Neuron (in vitro differentiated cells): Measurements from ENCODE around the gene DCTD.

Experiments
- H2AFZ ChIP-seq: one replicate; pipeline ENCODE4 v1.6.1; 2013; ENCODE audit warnings: low read depth, mild to moderate bottlenecking, inconsistent platforms, low read length, moderate library complexity
- H3K27me3 ChIP-seq: one replicate; pipeline ENCODE4 v1.6.1; 2013; ENCODE audit warnings: low read length; ENCODE audit not compliant: insufficient read depth
- H3K36me3 ChIP-seq: one replicate; pipeline ENCODE4 v1.6.1; 2013; ENCODE audit warnings: low read length; ENCODE audit not compliant: insufficient read depth
- H3K4me1 ChIP-seq: one replicate; pipeline ENCODE4 v1.6.1; 2013; ENCODE audit warnings: low read length; ENCODE audit not compliant: insufficient read depth
- H3K4me3 ChIP-seq: 2 replicates; pipeline ENCODE4 v1.5.1; 2013; ENCODE audit warnings: mild to moderate bottlenecking, low read length, moderate library complexity
- H3K9me3 ChIP-seq: one replicate; pipeline ENCODE4 v1.6.1; 2013; ENCODE audit warnings: low read length

The DCTD gene

DNA sequence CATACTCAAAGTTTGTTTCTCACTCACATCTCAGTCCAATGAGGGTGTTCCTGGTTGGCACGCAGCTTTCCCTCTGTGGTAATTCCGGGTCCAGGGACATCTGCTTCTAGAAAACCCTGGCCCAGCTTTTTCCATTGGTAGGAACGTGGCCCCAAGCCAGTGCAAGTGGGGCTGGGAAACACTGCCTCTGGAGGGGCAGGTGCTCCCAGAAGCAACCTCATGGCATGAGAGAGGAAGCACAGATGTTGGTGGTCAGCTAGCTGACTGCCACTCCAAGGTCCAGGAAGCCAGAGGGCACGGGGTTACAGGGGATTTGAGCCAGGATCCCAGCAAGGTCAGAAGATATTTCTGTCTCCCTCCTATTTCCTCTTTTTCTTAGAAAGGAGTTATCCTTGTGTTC lies 47.5 kb downstream of the DCTD start:
- no peaks in the 10 kb centered on the region for H3K27me3 ChIP-seq
- peaks cover 21% of the 10 kb centered on the region for H3K4me1 ChIP-seq
- H2AFZ ChIP-seq, result no peak overlapping the region
- H3K36me3 ChIP-seq, result no peaks in the 10 kb centered on the region
- H3K9me3 ChIP-seq, result no peaks in the 10 kb centered on the region
- no peak overlapping the region for H3K4me3 ChIP-seq

DNA sequence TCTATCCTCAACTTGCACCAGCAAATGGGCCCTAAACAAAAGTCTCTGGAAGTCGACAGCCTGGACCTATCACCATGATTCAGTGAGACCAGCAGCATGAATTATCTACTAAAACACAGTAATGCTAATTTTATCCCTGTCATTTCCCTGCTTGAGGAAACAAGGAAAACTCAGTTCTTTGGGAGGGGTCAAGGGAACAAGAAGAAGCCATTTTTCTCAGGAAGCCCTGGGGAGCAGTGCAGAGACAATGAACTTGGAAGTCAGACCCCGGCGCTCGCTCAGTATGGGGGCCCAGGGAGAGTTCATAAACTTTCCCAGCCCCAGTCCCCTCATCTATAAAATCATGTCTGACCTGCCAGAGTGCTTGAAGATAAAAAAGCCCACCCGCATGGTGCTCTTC lies 50.4 kb downstream of the DCTD start:
- H2AFZ ChIP-seq, result peak overlapping the region; percentile 53
- H3K4me1 ChIP-seq, result peaks cover 12% of the 10 kb centered on the region
- H3K9me3 ChIP-seq, result no peaks in the 10 kb centered on the region
- no peaks in the 10 kb centered on the region for H3K36me3 ChIP-seq
- H3K27me3 ChIP-seq, result no peaks in the 10 kb centered on the region
- H3K4me3 ChIP-seq, result no peak overlapping the region

DNA sequence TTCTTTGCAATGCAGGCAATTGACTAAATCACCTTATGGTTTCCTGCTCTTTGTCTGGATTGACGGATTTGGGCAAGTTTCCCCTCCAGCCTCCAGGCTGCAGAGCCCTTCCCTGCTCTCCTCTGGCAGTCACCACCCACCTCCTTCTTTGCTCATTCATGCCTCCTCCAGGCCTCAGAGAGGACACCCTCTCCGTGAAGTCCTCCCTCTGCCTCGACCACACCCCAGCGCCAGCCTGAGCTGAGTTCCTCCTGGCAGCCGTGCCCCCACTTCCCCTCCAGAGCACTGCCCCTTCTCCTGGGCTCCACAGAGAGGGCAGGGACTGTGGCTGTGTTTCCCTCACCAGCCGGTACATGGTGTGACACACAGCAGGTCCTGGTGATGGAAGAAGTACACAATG lies 53.7 kb downstream of the DCTD start:
- Histone ChIP-seq H3K4me3 (no peak overlapping the region), H3K27me3 (no peaks in the 10 kb centered on the region), H3K36me3 (no peaks in the 10 kb centered on the region), H3K4me1 (peaks cover 12% of the 10 kb centered on the region), H2AFZ (no peak overlapping the region), H3K9me3 (peaks cover 2% of the 10 kb centered on the region)

DNA sequence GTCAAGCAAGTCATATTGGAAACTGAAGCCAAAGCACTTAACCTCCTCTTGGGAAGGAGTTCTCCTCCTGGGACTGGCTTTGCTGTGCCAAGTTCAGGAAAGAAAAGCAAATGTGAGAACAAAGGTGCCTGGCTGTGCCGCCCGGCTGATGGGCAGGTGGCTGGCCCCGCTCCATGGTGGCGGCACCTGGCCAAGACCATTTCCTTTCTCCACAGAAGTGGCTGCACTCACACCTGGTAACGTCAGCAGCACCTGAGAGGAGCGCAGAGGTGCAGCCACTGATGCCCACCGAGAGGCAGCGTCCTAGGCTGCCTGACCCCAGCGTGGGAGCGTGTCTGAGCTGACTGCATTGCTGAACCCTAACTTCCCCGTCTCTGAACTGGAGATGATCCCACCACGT lies 54.3 kb downstream of the DCTD start:
- no peaks in the 10 kb centered on the region for H3K36me3 ChIP-seq

DNA sequence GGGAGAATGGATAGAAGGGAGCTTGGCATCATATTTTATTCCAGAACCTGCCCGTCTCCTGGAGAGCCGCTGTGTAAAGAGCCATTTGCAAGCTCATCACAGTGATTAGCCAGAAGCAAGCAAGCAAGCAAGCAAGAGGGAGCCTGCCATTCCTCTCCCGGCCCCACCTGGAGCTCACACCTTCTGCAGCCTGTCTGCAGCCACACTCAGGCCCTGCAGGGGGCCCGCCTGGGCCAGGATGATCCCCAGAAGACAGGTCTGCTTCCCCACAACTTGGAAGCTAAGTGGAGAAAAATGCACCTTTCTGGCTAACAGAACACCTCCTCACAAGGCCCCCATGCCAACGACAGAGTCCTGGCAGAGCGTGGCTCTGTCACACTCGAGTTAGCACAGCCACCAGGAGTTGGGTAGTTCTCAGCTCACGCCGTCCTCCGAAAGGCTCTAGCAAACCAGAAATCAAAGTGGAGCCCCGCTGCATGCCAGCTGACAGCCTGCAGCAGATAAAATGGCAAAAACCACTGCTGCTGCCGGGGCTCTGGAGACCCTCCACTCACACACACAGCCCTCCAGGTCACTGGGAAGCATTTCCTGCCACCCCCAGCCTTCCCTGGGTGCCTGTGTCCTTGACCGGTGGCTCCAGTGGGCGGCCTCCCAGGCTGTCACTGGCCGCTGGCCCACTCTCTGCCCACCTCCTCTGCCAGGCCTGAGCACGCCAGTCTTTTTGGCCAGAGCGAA lies 54.9 kb downstream of the DCTD start:
- no peak overlapping the region for H3K4me3 ChIP-seq
- no peaks in the 10 kb centered on the region for H3K27me3 ChIP-seq
- H3K36me3 ChIP-seq, result no peaks in the 10 kb centered on the region
- H3K9me3 ChIP-seq, result peaks cover 2% of the 10 kb centered on the region
- peaks cover 11% of the 10 kb centered on the region for H3K4me1 ChIP-seq
- H2AFZ ChIP-seq, result no peak overlapping the region

More for the DNA sequence above, 54.3 kb downstream of the DCTD start:
- peaks cover 2% of the 10 kb centered on the region for H3K9me3 ChIP-seq
- H3K4me1 ChIP-seq, result peaks cover 12% of the 10 kb centered on the region
- H3K4me3 ChIP-seq, result no peak overlapping the region
- no peaks in the 10 kb centered on the region for H3K27me3 ChIP-seq
- no peak overlapping the region for H2AFZ ChIP-seq

DNA sequence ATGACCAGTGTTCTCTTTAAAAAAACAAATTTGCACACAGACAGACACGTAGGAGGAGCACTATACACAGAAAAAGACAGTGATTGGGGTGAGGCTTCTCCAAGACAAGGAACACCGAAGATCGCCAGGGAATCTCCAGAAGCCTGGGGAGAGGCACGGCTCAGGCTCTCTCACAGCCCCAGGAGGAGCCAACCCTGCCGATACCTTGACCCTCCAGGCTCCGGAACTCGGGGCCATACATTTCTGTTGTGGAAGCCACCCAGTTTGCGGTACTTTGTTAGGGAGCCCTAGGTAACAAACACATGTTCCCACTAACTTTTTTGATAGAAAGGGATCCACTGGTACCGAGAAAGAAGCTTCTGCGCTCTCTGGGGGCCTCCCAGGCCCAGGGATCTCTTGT lies 55.8 kb downstream of the DCTD start:
- Histone ChIP-seq H3K4me1 (peaks cover 2% of the 10 kb centered on the region), H2AFZ (no peak overlapping the region), H3K9me3 (peaks cover 2% of the 10 kb centered on the region), H3K4me3 (no peak overlapping the region), H3K27me3 (no peaks in the 10 kb centered on the region), H3K36me3 (no peaks in the 10 kb centered on the region)

DNA sequence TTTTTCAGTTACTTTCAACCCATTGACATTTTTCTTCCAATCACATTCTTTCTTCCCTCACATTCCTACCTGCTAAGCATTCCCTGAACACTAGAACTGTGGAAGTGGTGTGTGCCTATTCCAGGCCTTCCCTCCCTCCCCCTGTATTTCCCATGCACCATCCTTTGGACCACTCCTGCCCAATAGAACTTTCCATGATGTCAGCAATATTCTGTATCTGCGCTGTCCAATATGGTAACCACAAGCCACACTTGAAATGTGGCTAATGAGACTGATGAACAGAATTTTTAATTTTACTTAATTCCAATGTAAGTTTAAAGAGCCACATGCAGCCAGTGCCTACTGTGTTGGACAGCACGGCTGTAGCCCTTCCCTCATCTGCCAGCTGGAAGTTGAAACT lies 57.5 kb downstream of the DCTD start:
- H3K27me3 ChIP-seq, result no peaks in the 10 kb centered on the region
- no peak overlapping the region for H2AFZ ChIP-seq
- no peaks in the 10 kb centered on the region for H3K36me3 ChIP-seq
- peaks cover 2% of the 10 kb centered on the region for H3K9me3 ChIP-seq
- no peaks in the 10 kb centered on the region for H3K4me1 ChIP-seq
- H3K4me3 ChIP-seq, result no peak overlapping the region

DNA sequence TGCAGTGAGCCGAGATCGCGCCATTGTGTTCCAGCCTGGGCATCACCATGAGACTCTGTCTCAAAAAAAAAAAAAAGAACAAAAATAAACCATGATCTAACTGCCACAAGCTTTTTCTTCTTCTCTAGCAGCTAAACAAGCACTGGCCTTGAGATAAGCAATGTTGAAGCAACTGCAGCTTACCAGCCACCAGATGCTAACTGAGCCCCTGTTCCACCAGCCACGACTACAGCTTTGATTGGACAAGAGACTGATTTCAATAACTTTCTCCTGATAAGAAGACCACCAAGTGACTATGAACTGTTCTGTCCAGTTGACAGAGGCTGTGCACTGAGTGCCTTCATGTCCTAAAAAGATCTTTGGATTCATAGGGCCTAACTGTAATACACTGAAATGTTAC lies 58.5 kb downstream of the DCTD start:
- peaks cover 2% of the 10 kb centered on the region for H3K4me1 ChIP-seq
- peaks cover 2% of the 10 kb centered on the region for H3K9me3 ChIP-seq
- H3K4me3 ChIP-seq, result no peak overlapping the region
- no peaks in the 10 kb centered on the region for H3K27me3 ChIP-seq
- H3K36me3 ChIP-seq, result no peaks in the 10 kb centered on the region
- no peak overlapping the region for H2AFZ ChIP-seq

DNA sequence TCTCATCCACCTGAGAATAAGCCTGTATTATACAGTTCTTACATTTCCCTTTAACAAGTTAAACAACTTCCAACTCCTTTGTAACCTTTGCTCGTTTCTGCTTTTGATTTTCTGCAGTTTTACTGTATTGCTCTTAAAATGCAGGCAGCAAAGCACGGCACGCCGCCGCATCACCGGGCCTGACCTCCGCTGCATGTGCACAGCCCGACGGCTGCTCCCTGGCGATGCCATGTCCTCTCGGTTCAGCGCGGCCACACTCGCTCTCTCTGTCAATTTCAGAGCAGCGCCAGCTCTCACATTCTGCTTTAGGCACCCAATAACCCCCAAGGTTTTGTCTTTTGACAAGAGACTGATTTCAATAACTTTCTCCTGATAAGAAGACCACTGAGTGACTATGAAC lies 60.3 kb downstream of the DCTD start:
- H2AFZ ChIP-seq, result no peak overlapping the region
- no peaks in the 10 kb centered on the region for H3K36me3 ChIP-seq
- no peaks in the 10 kb centered on the region for H3K27me3 ChIP-seq
- peaks cover 5% of the 10 kb centered on the region for H3K9me3 ChIP-seq
- peaks cover 2% of the 10 kb centered on the region for H3K4me1 ChIP-seq
- H3K4me3 ChIP-seq, result no peak overlapping the region

DNA sequence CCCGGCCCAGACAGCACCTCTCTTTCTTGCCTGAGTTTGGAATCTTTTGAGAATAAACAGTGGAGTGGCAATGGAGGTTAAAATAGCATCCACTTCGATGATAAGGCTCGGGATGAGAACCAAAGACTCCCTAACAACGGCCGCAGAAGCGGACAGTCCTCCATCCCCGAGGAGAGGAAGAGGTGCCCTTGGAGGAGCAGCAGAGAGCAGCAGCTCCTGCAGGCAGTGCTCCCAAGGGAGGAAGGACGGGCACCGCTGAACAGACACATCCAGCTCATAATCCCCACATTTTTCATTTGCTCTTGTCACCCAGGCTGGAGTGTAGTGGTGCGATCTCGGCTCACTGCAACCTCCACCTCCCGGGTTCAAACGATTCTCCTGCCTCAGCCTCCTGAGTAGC lies 61.3 kb downstream of the DCTD start:
- Histone ChIP-seq H3K4me3 (no peak overlapping the region), H3K36me3 (no peaks in the 10 kb centered on the region), H3K9me3 (peaks cover 5% of the 10 kb centered on the region), H2AFZ (no peak overlapping the region), H3K4me1 (peaks cover 6% of the 10 kb centered on the region), H3K27me3 (no peaks in the 10 kb centered on the region)

DNA sequence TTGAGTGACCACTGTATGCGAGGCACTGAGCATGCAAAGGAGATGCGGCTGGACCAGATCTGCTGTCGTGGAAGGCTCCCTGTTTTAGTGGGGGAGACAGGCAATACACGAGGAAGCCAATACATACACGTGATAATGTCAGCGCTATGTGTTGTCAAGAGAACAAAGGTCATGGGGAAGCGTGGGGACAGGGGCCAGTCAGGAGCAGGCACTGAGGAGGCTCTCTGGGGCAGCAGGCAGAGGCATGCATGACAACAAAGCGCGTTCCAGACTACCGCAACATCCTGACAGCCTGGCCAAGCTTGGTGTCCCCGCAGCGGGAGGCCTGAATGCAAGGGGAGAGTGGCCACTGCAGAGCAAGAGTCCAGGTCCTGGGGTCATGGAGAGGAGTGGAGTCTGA lies 61.9 kb downstream of the DCTD start:
- no peak overlapping the region for H3K4me3 ChIP-seq
- peaks cover 5% of the 10 kb centered on the region for H3K9me3 ChIP-seq
- no peak overlapping the region for H2AFZ ChIP-seq
- H3K4me1 ChIP-seq, result peaks cover 6% of the 10 kb centered on the region
- H3K27me3 ChIP-seq, result no peaks in the 10 kb centered on the region
- H3K36me3 ChIP-seq, result no peaks in the 10 kb centered on the region

DNA sequence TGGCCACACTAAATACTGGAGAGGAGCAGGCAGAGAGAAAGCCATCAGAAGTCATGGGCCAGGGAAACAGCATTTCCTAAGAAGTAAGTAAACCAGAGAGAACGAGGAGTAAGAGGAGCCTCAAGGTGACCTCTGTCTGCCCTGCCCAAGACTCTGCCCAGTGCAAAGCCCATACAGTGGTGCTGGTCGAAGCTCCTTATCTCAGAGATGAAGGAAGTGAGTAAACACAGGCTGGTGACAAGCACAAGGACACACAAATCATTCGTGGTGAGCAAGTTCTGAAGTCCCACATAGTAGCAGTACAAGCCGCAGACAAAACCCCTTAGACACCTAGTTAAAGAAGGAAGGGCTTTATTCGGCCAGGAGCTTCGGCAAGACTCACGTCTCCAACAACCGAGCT lies 62.7 kb downstream of the DCTD start:
- Histone ChIP-seq H3K27me3 (no peaks in the 10 kb centered on the region), H3K4me3 (no peak overlapping the region), H2AFZ (no peak overlapping the region), H3K36me3 (no peaks in the 10 kb centered on the region), H3K4me1 (peaks cover 6% of the 10 kb centered on the region), H3K9me3 (peaks cover 3% of the 10 kb centered on the region)

DNA sequence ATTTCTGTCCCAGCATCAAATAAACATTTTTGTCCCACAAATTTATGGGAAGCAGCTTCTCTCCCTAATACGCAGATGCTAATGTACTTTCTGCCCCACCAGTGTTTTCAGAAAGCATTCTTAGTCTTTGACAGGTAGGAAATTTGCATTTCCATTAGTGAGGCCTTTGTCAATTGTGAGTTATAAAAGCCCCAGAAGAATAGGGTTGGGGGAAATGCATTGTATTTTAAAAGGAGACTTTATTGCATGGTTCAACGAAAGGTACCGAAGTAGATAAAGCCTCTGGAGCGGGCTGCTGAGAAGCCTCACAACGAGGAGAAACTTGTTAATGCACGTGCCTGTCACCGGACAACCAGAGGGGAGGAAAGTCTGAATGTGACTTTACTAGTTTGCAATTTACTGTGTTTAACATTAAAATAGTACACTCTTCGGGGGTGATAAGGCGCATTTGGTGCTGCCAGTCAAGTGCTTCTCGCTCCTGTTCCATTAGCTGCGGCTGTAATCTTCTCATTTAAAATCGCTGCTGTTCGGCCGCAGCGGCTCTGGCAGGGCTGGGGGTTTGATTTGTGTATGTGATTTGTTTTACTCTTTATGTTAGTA lies 63.4 kb downstream of the DCTD start:
- H3K27me3 ChIP-seq, result no peaks in the 10 kb centered on the region
- H3K4me1 ChIP-seq, result peaks cover 6% of the 10 kb centered on the region
- peaks cover 3% of the 10 kb centered on the region for H3K9me3 ChIP-seq
- H3K4me3 ChIP-seq, result no peak overlapping the region
- no peaks in the 10 kb centered on the region for H3K36me3 ChIP-seq
- H2AFZ ChIP-seq, result no peak overlapping the region

DNA sequence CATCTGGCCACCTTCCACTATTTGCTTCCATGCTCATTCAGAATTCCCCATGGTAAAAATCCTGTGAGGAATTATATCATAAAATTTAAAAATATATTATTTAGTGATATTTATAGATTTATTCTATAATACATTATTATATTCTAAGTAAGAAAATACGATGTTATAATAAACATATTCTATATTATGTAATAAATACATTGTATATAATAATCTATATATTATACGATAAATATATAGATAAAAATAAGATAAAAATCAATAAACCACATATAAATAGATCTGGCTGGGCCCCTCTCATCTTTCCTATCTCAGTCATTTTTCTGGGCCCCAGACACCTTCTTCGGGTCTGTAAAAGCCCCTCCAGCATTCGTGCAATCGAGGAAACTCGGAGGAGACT lies 68.5 kb downstream of the DCTD start:
- H3K4me3 ChIP-seq, result no peak overlapping the region
- H3K27me3 ChIP-seq, result no peaks in the 10 kb centered on the region
- H3K36me3 ChIP-seq, result no peaks in the 10 kb centered on the region
- no peak overlapping the region for H2AFZ ChIP-seq
- H3K4me1 ChIP-seq, result peaks cover 4% of the 10 kb centered on the region
- H3K9me3 ChIP-seq, result peaks cover 3% of the 10 kb centered on the region
